A673 (cell line): ENCODE results near the gene UBL7. TPM values are rescaled to one million over a fixed set of nuclear protein-coding genes. Genes with fewer than 3 reads are reported as not detected.

Experiments used
- BruUV-seq: library from RNA; stranded (reverse); fragments of 400-500 nt; replicated peaks from 2 replicates; lab custom pipeline; 2021; lab: Mats Ljungman, UMichigan
- CTCF ChIA-PET: fragments of 300-600 bp; sonication (Branson Sonifier 250); formaldehyde crosslinking; loops from one replicate; lab custom pipeline; 2022; ENCODE audit warnings: antibody characterized with exemption; lab: Charles Lee
- POLR2A ChIA-PET: fragments of 300-600 bp; sonication (Branson Sonifier 250); formaldehyde crosslinking; loops from one replicate; lab custom pipeline; 2022; ENCODE audit warnings: antibody characterized with exemption; ENCODE audit not compliant: low non-redundant PET; lab: Charles Lee
- DNase-seq: peaks from one replicate; pipeline ENCODE4 v3.0.0-alpha.2; 2015; ENCODE audit warnings: low spot score
- H3K27ac ChIP-seq: fragments of 200-600 bp; sonication (generic); 2 replicates; pipeline ENCODE4 v1.5.1; 2016; ENCODE audit warnings: mixed run types, low read depth, mild to moderate bottlenecking, mixed read lengths, antibody characterized with exemption, low read length; ENCODE audit not compliant: poor library complexity, severe bottlenecking
- H3K27me3 ChIP-seq: fragments of 200-600 bp; sonication (generic); replicated peaks from 2 replicates; pipeline ENCODE4 v1.6.1; 2017; ENCODE audit warnings: mixed run types, low read depth, mild to moderate bottlenecking, mixed read lengths, antibody characterized with exemption, low read length; ENCODE audit not compliant: insufficient read depth, poor library complexity
- H3K36me3 ChIP-seq: fragments of 200-600 bp; sonication (generic); 2 replicates; pipeline ENCODE4 v1.6.1; 2016; ENCODE audit warnings: mixed run types, mild to moderate bottlenecking, mixed read lengths, antibody characterized with exemption, low read length; ENCODE audit not compliant: insufficient read depth, poor library complexity, severe bottlenecking
- H3K4me1 ChIP-seq: fragments of 200-600 bp; sonication (generic); 2 replicates; pipeline ENCODE4 v1.6.1; 2017; ENCODE audit warnings: mixed run types, mild to moderate bottlenecking, mixed read lengths, antibody characterized with exemption, low read length; ENCODE audit not compliant: insufficient read depth, poor library complexity, severe bottlenecking
- H3K4me3 ChIP-seq: fragments of 200-600 bp; sonication (generic); 2 replicates; pipeline ENCODE4 v1.5.1; 2016; ENCODE audit warnings: low read depth, mixed run types, mild to moderate bottlenecking, mixed read lengths, low read length; ENCODE audit not compliant: poor library complexity, severe bottlenecking
- H3K9me3 ChIP-seq: fragments of 200-600 bp; sonication (generic); 2 replicates; pipeline ENCODE4 v1.6.1; 2016; ENCODE audit warnings: mixed run types, low read depth, mild to moderate bottlenecking, mixed read lengths, antibody characterized with exemption, low read length; ENCODE audit not compliant: poor library complexity, severe bottlenecking
- EZH2 ChIP-seq: fragments of 200-600 bp; sonication (generic); IDR thresholded peaks from 2 replicates; pipeline ENCODE4 v1.6.1; 2017; ENCODE audit warnings: borderline replicate concordance, low read depth, mild to moderate bottlenecking, mixed read lengths, antibody characterized with exemption, low read length; ENCODE audit not compliant: poor library complexity, severe bottlenecking
- intact Hi-C: fragments of 100-400 bp; cut with micrococcal nuclease; formaldehyde crosslinking; loops from one replicate; pipeline ENCODE4 v1.10.0; 2022; ENCODE audit not compliant: unreplicated experiment
- microRNA-seq: library from miRNA; unstranded; fragments of <30 nt; microRNA quantifications from one replicate; pipeline ENCODE4 v1.2.0, GENCODE V29; 2021
- total RNA-seq: library from RNA; stranded (reverse); gene quantifications from 2 replicates; pipeline ENCODE4 v1.2.3, GENCODE V29; 2021

UBL7 gene
- total RNA-seq, 1 experiment from 2014 or later = 72.5 TPM

DNA sequence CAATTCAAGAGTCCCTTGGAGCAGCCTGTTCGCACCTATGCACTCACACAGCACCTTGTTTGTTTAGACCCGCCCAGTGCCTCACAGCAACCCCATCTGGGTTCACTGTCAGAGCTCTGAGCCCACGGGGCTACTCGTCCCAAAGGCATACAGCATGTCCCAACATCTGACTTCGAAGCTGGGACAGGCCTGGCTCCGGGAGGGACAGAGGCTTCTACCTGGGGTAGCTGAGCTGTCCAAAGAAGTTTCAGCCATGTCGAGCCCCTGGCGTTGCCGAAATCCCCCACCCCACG lies 64.9 kb downstream of the UBL7 start:
- H3K27ac ChIP-seq = no peak overlapping the region
- no TSS peak for BruUV-seq
- H3K4me3 ChIP-seq = no peak overlapping the region
- TF ChIP-seq EZH2 = no peak
- DNase-seq = no peak
- no peaks in the 10 kb centered on the region for H3K27me3 ChIP-seq
- ChIA-PET POLR2A (interaction anchor here (0.6 kb wide), 1 partner anchor 502 kb away, joined by 3 read pairs; no protein-coding TSS in a partner anchor), CTCF (interaction anchor here (1.0 kb wide), 1 partner anchor 14 kb away, joined by 3 read pairs; no protein-coding TSS in a partner anchor)
- H3K9me3 ChIP-seq = no peaks in the 10 kb centered on the region
- no peaks in the 10 kb centered on the region for H3K36me3 ChIP-seq
- H3K4me1 ChIP-seq = peaks cover 11% of the 10 kb centered on the region
- intact Hi-C loops = no loop called here

Small RNAs within 50 kb of the gene (microRNA-seq; reads per million reads assigned to microRNA genes)
- not detected for gene MIR6881

Other genes starting within 250 kb of the UBL7 start
- gene CCDC33, start 224.8 kb downstream of the UBL7 start, total RNA-seq = not detected in 2 replicates
- not detected in 2 replicates for gene CYP11A1, start 93.5 kb downstream of the UBL7 start, total RNA-seq
- 0.45 and 1.4 TPM in 2 replicates for gene SEMA7A, start 27.2 kb downstream of the UBL7 start, total RNA-seq
- 17.3 and 18.3 TPM in 2 replicates for gene ARID3B, start 80.1 kb upstream of the UBL7 start, total RNA-seq
- gene CLK3, start 154.7 kb upstream of the UBL7 start, total RNA-seq = 66.8 and 75.5 TPM in 2 replicates
- gene EDC3, start 234.9 kb upstream of the UBL7 start, total RNA-seq = 62.6 and 65.2 TPM in 2 replicates